OCI-LY1 (cell line): ENCODE data around the gene SLC12A3.

Experiments
- H2AFZ ChIP-seq: fragments of 200-600 bp; sonication (generic), shearing (Covaris generic); 2 replicates; pipeline ENCODE4 v1.6.0; 2014; ENCODE audit warnings: antibody characterized with exemption, mild to moderate bottlenecking, low read length
- H3F3A ChIP-seq: fragments of 200-600 bp; sonication (generic), shearing (Covaris generic); 2 replicates; pipeline ENCODE4 v1.6.0; 2014; ENCODE audit warnings: mild to moderate bottlenecking, antibody characterized with exemption, low read length, moderate library complexity; ENCODE audit not compliant: insufficient read depth
- H3K27ac ChIP-seq: fragments of 200-600 bp; sonication (generic); 2 replicates; pipeline ENCODE4 v1.5.1; 2014; ENCODE audit warnings: low read length, mixed run types, mild to moderate bottlenecking, low read depth; ENCODE audit not compliant: poor library complexity, severe bottlenecking
- H3K27me3 ChIP-seq: fragments of 200-600 bp; sonication (generic); 2 replicates; pipeline ENCODE4 v1.6.0; 2014; ENCODE audit warnings: antibody characterized with exemption, mild to moderate bottlenecking, low read length, moderate library complexity; ENCODE audit not compliant: insufficient read depth
- H3K36me3 ChIP-seq: fragments of 200-600 bp; sonication (generic); 2 replicates; pipeline ENCODE4 v1.6.1; 2014; ENCODE audit warnings: mild to moderate bottlenecking, antibody characterized with exemption, low read length, moderate library complexity, mixed read lengths; ENCODE audit not compliant: insufficient read depth
- H3K4me1 ChIP-seq: fragments of 200-600 bp; sonication (generic); 2 replicates; pipeline ENCODE4 v1.5.1; 2014; ENCODE audit warnings: mild to moderate bottlenecking, low read length, moderate library complexity; ENCODE audit not compliant: insufficient read depth, severe bottlenecking
- H3K4me2 ChIP-seq: fragments of 200-600 bp; sonication (generic), shearing (Covaris generic); 2 replicates; pipeline ENCODE4 v1.6.1; 2014; ENCODE audit warnings: low read length
- H3K4me3 ChIP-seq: fragments of 200-600 bp; sonication (generic); 2 replicates; pipeline ENCODE4 v1.5.1; 2014; ENCODE audit warnings: low read length, low read depth, mild to moderate bottlenecking, mixed read lengths; ENCODE audit not compliant: poor library complexity, severe bottlenecking
- H3K79me2 ChIP-seq: fragments of 200-600 bp; shearing (Covaris generic); 2 replicates; pipeline ENCODE4 v1.6.1; 2016; ENCODE audit warnings: mixed run types, low read length, mixed read lengths; ENCODE audit not compliant: insufficient read depth
- H3K9ac ChIP-seq: fragments of 200-600 bp; sonication (generic), shearing (Covaris generic); 2 replicates; pipeline ENCODE4 v1.6.1; 2014; ENCODE audit warnings: mild to moderate bottlenecking, low read length, mixed read lengths
- H3K9me2 ChIP-seq: fragments of 200-600 bp; sonication (generic), shearing (Covaris generic); 2 replicates; pipeline ENCODE4 v1.6.1; 2014; ENCODE audit warnings: low read depth, mild to moderate bottlenecking, low read length, mixed read lengths
- H3K9me3 ChIP-seq: fragments of 200-600 bp; shearing (Covaris generic); 2 replicates; pipeline ENCODE4 v1.6.1; 2014; ENCODE audit warnings: low read length, mixed read lengths
- H4K20me1 ChIP-seq: fragments of 200-600 bp; sonication (generic), shearing (Covaris generic); 2 replicates; pipeline ENCODE4 v1.6.0; 2016; ENCODE audit warnings: mild to moderate bottlenecking, low read length; ENCODE audit not compliant: insufficient read depth
- CTCF ChIP-seq: fragments of 200-600 bp; sonication (generic), shearing (Covaris generic); IDR thresholded peaks from 2 replicates; pipeline ENCODE4 v1.5.1; 2017; ENCODE audit warnings: mild to moderate bottlenecking, antibody characterized with exemption, low read length, moderate library complexity, mixed read lengths
- EZH2 ChIP-seq: fragments of 200-600 bp; sonication (generic), shearing (Covaris generic); IDR thresholded peaks from 2 replicates; pipeline ENCODE4 v1.8.0; 2017; ENCODE audit warnings: borderline replicate concordance, mixed run types, mild to moderate bottlenecking, antibody characterized with exemption, low read length, moderate library complexity, mixed read lengths

Gene SLC12A3

DNA sequence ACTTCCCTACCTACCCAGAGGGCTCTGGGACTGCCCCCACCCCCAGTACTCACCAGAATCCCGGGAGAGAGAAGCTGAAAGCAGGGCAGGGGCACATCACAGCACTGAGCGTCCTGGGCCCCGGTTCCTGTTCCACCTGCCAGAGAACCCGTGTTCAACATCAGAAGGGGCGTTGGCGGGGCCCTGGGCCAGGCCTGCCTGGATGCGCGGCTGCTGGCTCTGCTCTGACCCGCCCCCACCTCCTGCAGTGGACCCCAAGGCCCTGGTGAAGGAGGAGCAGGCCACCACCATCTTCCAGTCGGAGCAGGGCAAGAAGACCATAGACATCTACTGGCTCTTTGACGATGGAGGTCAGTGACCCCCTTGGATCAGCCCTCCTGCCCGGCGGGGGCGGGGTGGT lies 27.7 kb downstream of the SLC12A3 start:
- H3K36me3 ChIP-seq: no peaks in the 10 kb centered on the region
- H3K79me2 ChIP-seq: no peaks in the 10 kb centered on the region
- no peak overlapping the region for H2AFZ ChIP-seq
- H4K20me1 ChIP-seq: no peaks in the 10 kb centered on the region
- no peak overlapping the region for H3K9ac ChIP-seq
- no peaks in the 10 kb centered on the region for H3F3A ChIP-seq
- no peak for TF ChIP-seq CTCF
- TF ChIP-seq EZH2: no peak
- no peak overlapping the region for H3K4me3 ChIP-seq
- H3K27me3 ChIP-seq: peaks cover 6% of the 10 kb centered on the region; the same call in 1 of the 2 replicates
- no peak overlapping the region for H3K27ac ChIP-seq
- H3K4me1 ChIP-seq: peaks cover 9% of the 10 kb centered on the region
- no peak overlapping the region for H3K4me2 ChIP-seq
- no peaks in the 10 kb centered on the region for H3K9me3 ChIP-seq
- H3K9me2 ChIP-seq: no peaks in the 10 kb centered on the region

DNA sequence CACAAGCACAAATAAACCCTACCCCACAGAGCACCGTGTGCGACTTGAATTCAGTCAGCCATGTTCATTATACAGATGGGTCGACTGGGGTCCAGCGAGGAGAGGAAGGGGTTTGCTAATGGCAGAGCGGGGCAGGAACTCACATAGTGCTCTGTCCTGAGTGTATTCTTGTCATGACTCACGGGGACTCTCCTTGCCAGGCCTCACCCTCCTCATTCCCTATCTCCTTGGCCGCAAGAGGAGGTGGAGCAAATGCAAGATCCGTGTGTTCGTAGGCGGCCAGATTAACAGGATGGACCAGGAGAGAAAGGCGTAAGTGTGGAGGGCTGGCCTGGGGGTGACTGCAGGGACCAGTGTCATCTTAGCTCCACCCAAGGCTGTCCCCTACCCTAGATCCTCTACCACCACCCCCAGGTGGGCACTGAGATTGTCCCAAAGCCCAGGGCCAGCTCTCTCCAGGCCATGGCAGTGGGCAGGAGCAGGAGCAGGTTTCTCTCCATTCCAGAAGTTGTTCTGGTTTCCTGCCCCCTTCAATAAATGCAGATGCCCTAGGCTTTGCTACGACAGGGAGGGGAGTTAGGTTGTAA lies 29.4 kb downstream of the SLC12A3 start:
- H3K79me2 ChIP-seq: no peaks in the 10 kb centered on the region

DNA sequence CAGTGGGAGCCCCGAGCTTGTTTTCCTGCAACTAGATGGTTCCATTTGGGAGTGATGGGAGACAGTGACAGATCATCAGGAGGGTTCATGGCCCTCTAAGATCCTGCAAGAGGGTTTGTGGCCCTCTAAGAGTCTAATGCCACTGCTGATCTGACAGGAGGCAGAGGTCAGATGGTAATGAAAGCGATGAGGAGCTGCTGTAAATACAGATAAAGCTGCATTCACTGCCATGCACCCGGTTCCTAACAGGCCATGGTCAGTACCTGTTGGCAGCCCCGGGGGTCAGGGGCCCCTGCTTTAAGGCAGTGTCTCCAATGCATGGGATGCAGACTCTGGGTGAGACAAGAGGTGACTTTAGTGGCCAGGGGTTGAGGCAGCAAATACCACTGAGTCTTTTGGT lies 30.8 kb downstream of the SLC12A3 start:
- TF ChIP-seq EZH2 (no peak), CTCF (no peak)
- no peaks in the 10 kb centered on the region for H3K36me3 ChIP-seq
- H3K27me3 ChIP-seq: peaks cover 11% of the 10 kb centered on the region; the same call in 1 of the 2 replicates
- H3K4me3 ChIP-seq: no peak overlapping the region
- H3K9me3 ChIP-seq: no peaks in the 10 kb centered on the region
- no peaks in the 10 kb centered on the region for H4K20me1 ChIP-seq
- H3K9me2 ChIP-seq: no peaks in the 10 kb centered on the region
- no peaks in the 10 kb centered on the region for H3F3A ChIP-seq
- no peaks in the 10 kb centered on the region for H3K4me1 ChIP-seq
- no peak overlapping the region for H3K27ac ChIP-seq
- H2AFZ ChIP-seq: no peak overlapping the region
- no peak overlapping the region for H3K4me2 ChIP-seq
- no peaks in the 10 kb centered on the region for H3K79me2 ChIP-seq
- H3K9ac ChIP-seq: no peak overlapping the region

More for the DNA sequence above, 29.4 kb downstream of the SLC12A3 start:
- no peaks in the 10 kb centered on the region for H3K9me3 ChIP-seq
- H3K27me3 ChIP-seq: peaks cover 7% of the 10 kb centered on the region; the same call in 1 of the 2 replicates
- TF ChIP-seq EZH2 (no peak), CTCF (no peak)
- no peak overlapping the region for H2AFZ ChIP-seq
- no peaks in the 10 kb centered on the region for H3K36me3 ChIP-seq
- H3K9me2 ChIP-seq: no peaks in the 10 kb centered on the region
- H3K27ac ChIP-seq: no peak overlapping the region
- H3K4me1 ChIP-seq: peaks cover under 1% of the 10 kb centered on the region
- H3K9ac ChIP-seq: no peak overlapping the region
- no peaks in the 10 kb centered on the region for H4K20me1 ChIP-seq
- no peak overlapping the region for H3K4me2 ChIP-seq
- H3K4me3 ChIP-seq: no peak overlapping the region
- no peaks in the 10 kb centered on the region for H3F3A ChIP-seq
